ENCODE data around the gene SPATA25.

DNA sequence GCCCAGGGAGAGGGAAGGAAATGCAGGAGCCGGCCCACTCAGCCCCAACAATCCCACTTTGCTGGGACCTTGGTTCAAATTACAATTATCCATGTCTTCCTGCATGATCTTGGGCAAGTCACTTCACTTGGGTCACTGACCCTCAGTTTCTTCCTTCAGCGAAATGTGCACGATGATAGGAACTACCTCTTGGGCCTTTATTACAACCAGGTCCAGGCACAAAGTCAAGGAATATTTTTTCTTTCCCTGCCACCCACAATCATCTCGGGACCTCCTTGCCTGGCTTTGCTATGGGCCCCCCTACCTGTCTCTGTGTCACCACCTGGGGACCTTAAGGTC, 24.9 kb upstream of the SPATA25 start:
- TF ChIP-seq, protein P1, sequence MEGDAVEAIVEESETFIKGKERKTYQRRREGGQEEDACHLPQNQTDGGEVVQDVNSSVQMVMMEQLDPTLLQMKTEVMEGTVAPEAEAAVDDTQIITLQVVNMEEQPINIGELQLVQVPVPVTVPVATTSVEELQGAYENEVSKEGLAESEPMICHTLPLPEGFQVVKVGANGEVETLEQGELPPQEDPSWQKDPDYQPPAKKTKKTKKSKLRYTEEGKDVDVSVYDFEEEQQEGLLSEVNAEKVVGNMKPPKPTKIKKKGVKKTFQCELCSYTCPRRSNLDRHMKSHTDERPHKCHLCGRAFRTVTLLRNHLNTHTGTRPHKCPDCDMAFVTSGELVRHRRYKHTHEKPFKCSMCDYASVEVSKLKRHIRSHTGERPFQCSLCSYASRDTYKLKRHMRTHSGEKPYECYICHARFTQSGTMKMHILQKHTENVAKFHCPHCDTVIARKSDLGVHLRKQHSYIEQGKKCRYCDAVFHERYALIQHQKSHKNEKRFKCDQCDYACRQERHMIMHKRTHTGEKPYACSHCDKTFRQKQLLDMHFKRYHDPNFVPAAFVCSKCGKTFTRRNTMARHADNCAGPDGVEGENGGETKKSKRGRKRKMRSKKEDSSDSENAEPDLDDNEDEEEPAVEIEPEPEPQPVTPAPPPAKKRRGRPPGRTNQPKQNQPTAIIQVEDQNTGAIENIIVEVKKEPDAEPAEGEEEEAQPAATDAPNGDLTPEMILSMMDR (IDR thresholded peaks at IDR 0.05) = no peak
- TF ChIP-seq POLR2A (IDR thresholded peaks at IDR 0.05) = no peak
